SK-N-SH (cell line): Measurements from ENCODE around the gene DCANP1. TPM values are rescaled to one million over a fixed set of nuclear protein-coding genes. Genes with fewer than 3 reads are reported as not detected.

Experiments
- CTCF ChIA-PET: fragments of 300-600, 350-600 bp; formaldehyde crosslinking; extraction: SDS; loops from one replicate; lab custom pipeline; 2021; lab: Yijun Ruan, JAX
- POLR2A ChIA-PET: fragments of 350-600 bp; sonication (Branson Sonifier 250); formaldehyde crosslinking; extraction: SDS; loops from one replicate; lab custom pipeline; 2020; ENCODE audit warnings: antibody characterized with exemption, inconsistent platforms; lab: Yijun Ruan, JAX
- DNase-seq: peaks from one replicate; pipeline ENCODE4 v3.0.0; 2012
- H2AFZ ChIP-seq: fragments of 200-600 bp; sonication (generic); 2 replicates; pipeline ENCODE4 v1.8.1; 2016; ENCODE audit warnings: antibody characterized with exemption, mild to moderate bottlenecking, low read depth
- H3F3A ChIP-seq: fragments of 200-600 bp; sonication (generic); replicated peaks from 2 replicates; pipeline ENCODE3; 2016; ENCODE audit warnings: antibody characterized with exemption, mild to moderate bottlenecking; ENCODE audit not compliant: insufficient read depth
- H3K27ac ChIP-seq, 2 experiments: fragments of 200-500 bp in 1 of 2; fragments of 200-600 bp in 1 of 2; sonication (Bioruptor generic) in 1 of 2; sonication (generic), shearing (Covaris generic) in 1 of 2; 2 replicates each; pipeline versions ENCODE4 v1.5.1 to v1.6.1; 2014 to 2016; ENCODE audit warnings: low read depth in 2 of 2, inconsistent platforms in 1 of 2, low read length in 1 of 2, mild to moderate bottlenecking in 1 of 2, mixed read lengths in 1 of 2
- H3K27me3 ChIP-seq: fragments of 200-600 bp; sonication (generic), shearing (Covaris generic); 2 replicates; pipeline ENCODE4 v1.6.1; 2016; ENCODE audit warnings: mixed run types; ENCODE audit not compliant: insufficient read depth
- H3K36me3 ChIP-seq, 2 experiments: fragments of 200-500 bp in 1 of 2; fragments of 200-600 bp in 1 of 2; sonication (Bioruptor generic) in 1 of 2; sonication (generic) in 1 of 2; replicated peaks in 1 of 2; 2 replicates each; pipeline versions ENCODE3 to v1.5.1; 2014 to 2016; ENCODE audit warnings: low read length in 1 of 2, mild to moderate bottlenecking in 1 of 2; ENCODE audit not compliant: insufficient read depth in 2 of 2, control insufficient read depth in 1 of 2
- H3K4me1 ChIP-seq, 2 experiments: fragments of 200-500 bp in 1 of 2; fragments of 200-600 bp in 1 of 2; sonication (Bioruptor generic) in 1 of 2; sonication (generic), shearing (Covaris generic) in 1 of 2; 2 replicates each; pipeline versions ENCODE4 v1.5.1 to v1.6.1; 2014 to 2016; ENCODE audit warnings: low read depth in 1 of 2, low read length in 1 of 2, mixed run types in 1 of 2; ENCODE audit not compliant: insufficient read depth in 2 of 2, control insufficient read depth in 1 of 2
- H3K4me2 ChIP-seq: fragments of 200-600 bp; sonication (generic), shearing (Covaris generic); 2 replicates; pipeline ENCODE4 v1.6.1; 2017; ENCODE audit warnings: mixed run types
- H3K4me3 ChIP-seq, 2 experiments: fragments of 200-500 bp in 1 of 2; fragments of 200-600 bp in 1 of 2; sonication (Bioruptor generic) in 1 of 2; sonication (generic), shearing (Covaris generic) in 1 of 2; 2 replicates each; pipeline versions ENCODE4 v1.5.1 to v1.8.1; 2014 to 2016; ENCODE audit warnings: low read depth in 2 of 2, inconsistent platforms in 1 of 2, low read length in 1 of 2, mild to moderate bottlenecking in 1 of 2, mixed read lengths in 1 of 2, moderate library complexity in 1 of 2
- H3K79me2 ChIP-seq: fragments of 200-600 bp; sonication (generic); 2 replicates; pipeline ENCODE4 v1.8.1; 2017; ENCODE audit warnings: mild to moderate bottlenecking; ENCODE audit not compliant: insufficient read depth
- H3K9ac ChIP-seq: fragments of 200-600 bp; sonication (generic); 2 replicates; pipeline ENCODE4 v1.6.1; 2017; ENCODE audit warnings: mixed run types
- H3K9me2 ChIP-seq: fragments of 200-600 bp; sonication (generic); 2 replicates; pipeline ENCODE4 v1.6.1; 2017; ENCODE audit warnings: mixed run types
- H3K9me3 ChIP-seq: fragments of 200-600 bp; sonication (generic); 2 replicates; pipeline ENCODE4 v1.6.1; 2017; ENCODE audit warnings: mixed run types, mild to moderate bottlenecking, moderate library complexity
- H4K20me1 ChIP-seq: fragments of 200-600 bp; sonication (generic); 2 replicates; pipeline ENCODE4 v1.6.1; 2017; ENCODE audit warnings: mild to moderate bottlenecking, mixed run types; ENCODE audit not compliant: insufficient read depth
- CHD2 ChIP-seq: fragments of 150-350 bp; IDR thresholded peaks from 2 replicates; pipeline ENCODE4 v1.6.1; 2018; ENCODE audit warnings: low read length; ENCODE audit not compliant: partially characterized antibody
- ELF1 ChIP-seq: IDR thresholded peaks from 2 replicates; pipeline ENCODE4 v1.4.0; 2012
- NFIC ChIP-seq: IDR thresholded peaks from 2 replicates; pipeline ENCODE4 v1.4.0; 2012; ENCODE audit warnings: borderline replicate concordance
- NRF1 ChIP-seq: IDR thresholded peaks from 2 replicates; pipeline ENCODE4 v1.6.1; 2012; ENCODE audit warnings: low read depth, mild to moderate bottlenecking, low read length
- PBX3 ChIP-seq: IDR thresholded peaks from 2 replicates; pipeline ENCODE4; 2012
- RCOR1 ChIP-seq: fragments of 150-350 bp; IDR thresholded peaks from 2 replicates; pipeline ENCODE4 v1.6.1; 2017; ENCODE audit warnings: antibody characterized with exemption, low read length
- REST ChIP-seq: IDR thresholded peaks from 2 replicates; pipeline ENCODE4 v1.6.1; 2012; ENCODE audit warnings: mild to moderate bottlenecking, low read depth, low read length, moderate library complexity
- USF2 ChIP-seq: fragments of 150-350 bp; IDR thresholded peaks from 2 replicates; pipeline ENCODE4 v1.6.1; 2017; ENCODE audit warnings: antibody characterized with exemption, low read length, low read depth, borderline replicate concordance
- YY1 ChIP-seq: IDR thresholded peaks from 2 replicates; pipeline ENCODE4 v1.4.0; 2012; ENCODE audit warnings: low read depth, mild to moderate bottlenecking
- ZBTB33 ChIP-seq: IDR thresholded peaks from 2 replicates; pipeline ENCODE4 v1.4.0; 2012; ENCODE audit warnings: low read depth, borderline replicate concordance
- WGBS: methylation state at CpG from one replicate; pipeline ENCODE4 v1.1.6; 2017; ENCODE audit warnings: low lambda C conversion rate; 5-methylcytosine and 5-hydroxymethylcytosine counted together
- polyA plus RNA-seq, 3 experiments: library from polyadenylated mRNA; depleted of rRNA; stranded (reverse); fragments of >200 nt; gene quantifications; 2 replicates each; pipeline ENCODE4 v1.2.3, GENCODE V29; 2012

The DCANP1 gene
- polyA plus RNA-seq, 1 of the 3 experiments (the other 2 are of a cell fraction): not detected

- no peak overlapping the region for H3K27ac ChIP-seq
- no peaks in the 10 kb centered on the region for H3K79me2 ChIP-seq
- no peaks in the 10 kb centered on the region; the same call in 1 of the 2 replicates for H3K27me3 ChIP-seq
- TF ChIP-seq PBX3 (no peak), ZBTB33 (no peak), NFIC (no peak), ELF1 (no peak), USF2 (no peak), NRF1 (no peak), RCOR1 (no peak), CHD2 (no peak), REST (no peak), YY1 (no peak)
- TF ChIP-seq, all 33 proteins: peak for 0
- CTCF ChIA-PET: interaction anchor here (1.6 to 3.1 kb wide), 3 partner anchors 9 to 66 kb away, joined by 4 to 21 read pairs (median 6); no protein-coding TSS in a partner anchor
- POLR2A ChIA-PET: no interaction called here
- peaks cover 0 to 2% of the 10 kb centered on the region in 2 experiments; a peak in 1 of 4 replicates for H3K4me1 ChIP-seq
- no peaks in the 10 kb centered on the region for H3K36me3 ChIP-seq
- no peak overlapping the region for H3K9ac ChIP-seq
- no peaks in the 10 kb centered on the region for H4K20me1 ChIP-seq
- no peak overlapping the region for H3K4me3 ChIP-seq
- H3F3A ChIP-seq: no peaks in the 10 kb centered on the region
- H3K9me2 ChIP-seq: no peaks in the 10 kb centered on the region
- no peak overlapping the region for H3K4me2 ChIP-seq
- no peak overlapping the region for H2AFZ ChIP-seq
- DNase-seq: no peak
- H3K9me3 ChIP-seq: no peaks in the 10 kb centered on the region
- 78% methylated on average over 13 of the region's 13 CpGs for WGBS
These were observed 39.2 kb upstream of the DCANP1 start for GRCh38 chr5:135486131-135487036.
